Spleen (tissue), 7 donors: ENCODE data around the gene CD99.

Experiments used
- CTCF ChIP-seq, 11 experiments: fragments of 200-600 bp in 7 of 11; fragments of 450-650 bp in 4 of 11; sonication (generic) in 4 of 11; IDR thresholded peaks in 8 of 11; conservative IDR thresholded peaks in 3 of 11; 1 replicate in 7 of 11; 2 replicates in 4 of 11; pipeline versions ENCODE4 v1.4.0 to v1.8.0; 2016 to 2021; ENCODE audit warnings: antibody characterized with exemption in 11 of 11, inconsistent platforms in 4 of 11, mild to moderate bottlenecking in 1 of 11
- POLR2A ChIP-seq, 3 donors: fragments of 450-650 bp; IDR thresholded peaks; one replicate each; pipeline ENCODE4 v1.5.1; 2017; ENCODE audit warnings: antibody characterized with exemption in 3 of 3, mild to moderate bottlenecking in 1 of 3
- POLR2AphosphoS5 ChIP-seq, 3 donors: sonication (generic); formaldehyde crosslinking; IDR thresholded peaks; one replicate each; pipeline ENCODE4 v1.5.1; 2017; ENCODE audit warnings: antibody characterized with exemption in 3 of 3
- donor health status: DM: no; HTN: no; CAD: no; lungs with moderate emphysema.
- donor health status: DM: no; HTN: no; CAD: no.
- donor health status: DM: no; HTN: no; CAD: no.

- no peak for TF ChIP-seq CTCF (IDR thresholded peaks at IDR 0.05 in 8 of 11, conservative IDR thresholded peaks at IDR 0.05 in 3 of 11)
- no peak for TF ChIP-seq POLR2AphosphoS5 (IDR thresholded peaks at IDR 0.05)
- no peak for TF ChIP-seq POLR2A (IDR thresholded peaks at IDR 0.05)
Observed at GRCh38 chrX:2697306-2697705, 6.2 kb downstream of the CD99 start.
